GM18507 (cell line): ENCODE results near the gene BMPR1B.

ENCODE experiments used
- DNase-seq: peaks from one replicate; pipeline ENCODE4 v3.0.0; 2011; ENCODE audit warnings: low read depth; ENCODE audit not compliant: insufficient read length; ENCODE audit errors: extremely low spot score
- FAIRE-seq: peaks from 2 replicates; lab custom pipeline; 2011; peaks lifted over from hg19 to GRCh38; lab: Jason Lieb, UNC

Gene BMPR1B

GRCh38 chr4:94934864-94935263, 177.1 kb downstream of the BMPR1B start:
- DNase-seq (no peak), FAIRE-seq (no peak)

GRCh38 chr4:94936854-94937253, 179.1 kb downstream of the BMPR1B start:
- FAIRE-seq (no peak), DNase-seq (no peak)

GRCh38 chr4:94939791-94940519, 182.2 kb downstream of the BMPR1B start:
- DNase-seq, result no peak
- no peak for FAIRE-seq

GRCh38 chr4:94940520-94940908, 182.8 kb downstream of the BMPR1B start:
- DNase-seq (no peak), FAIRE-seq (no peak)

- no peak for FAIRE-seq
- DNase-seq, result no peak
Observed at GRCh38 chr4:94941706-94942105, 184.0 kb downstream of the BMPR1B start.

- DNase-seq (no peak), FAIRE-seq (no peak)
Observed at GRCh38 chr4:94944726-94945125, 187.0 kb downstream of the BMPR1B start.

- DNase-seq (no peak), FAIRE-seq (no peak)
Observed at GRCh38 chr4:94947681-94948108, 189.9 kb downstream of the BMPR1B start.

GRCh38 chr4:94954251-94954650, 196.5 kb downstream of the BMPR1B start:
- no peak for DNase-seq
- no peak for FAIRE-seq

GRCh38 chr4:94957030-94957429, 199.3 kb downstream of the BMPR1B start:
- no peak for DNase-seq
- no peak for FAIRE-seq

GRCh38 chr4:94959307-94959706, 201.6 kb downstream of the BMPR1B start:
- DNase-seq (no peak), FAIRE-seq (no peak)

- DNase-seq (no peak), FAIRE-seq (no peak)
Observed at GRCh38 chr4:94960708-94961107, 203.0 kb downstream of the BMPR1B start.

- no peak for FAIRE-seq
- DNase-seq, result no peak
Observed at GRCh38 chr4:94961420-94961819, 203.7 kb downstream of the BMPR1B start.

- no peak for DNase-seq
- FAIRE-seq, result no peak
Observed at GRCh38 chr4:94962484-94962883, 204.7 kb downstream of the BMPR1B start.

GRCh38 chr4:94965852-94966251, 208.1 kb downstream of the BMPR1B start:
- DNase-seq (no peak), FAIRE-seq (no peak)

GRCh38 chr4:94968493-94968892, 210.7 kb downstream of the BMPR1B start:
- FAIRE-seq, result no peak
- DNase-seq, result no peak

GRCh38 chr4:94970650-94971049, 212.9 kb downstream of the BMPR1B start:
- FAIRE-seq, result no peak
- no peak for DNase-seq

- no peak for FAIRE-seq
- DNase-seq, result no peak
Observed at GRCh38 chr4:94974773-94975172, 217.0 kb downstream of the BMPR1B start.

GRCh38 chr4:94976371-94977011, 218.7 kb downstream of the BMPR1B start:
- no peak for DNase-seq
- FAIRE-seq, result no peak

GRCh38 chr4:94978904-94979303, 221.1 kb downstream of the BMPR1B start:
- DNase-seq (no peak), FAIRE-seq (no peak)

GRCh38 chr4:94979621-94980020, 221.9 kb downstream of the BMPR1B start:
- DNase-seq (no peak), FAIRE-seq (no peak)

GRCh38 chr4:94995684-94996394, 238.1 kb downstream of the BMPR1B start:
- FAIRE-seq (no peak), DNase-seq (no peak)
